ENCODE results near the gene SLC25A51.

The SLC25A51 gene

GRCh38 chr9:37924538-37924937, 20.6 kb upstream of the SLC25A51 start:
- TF ChIP-seq CTCF (IDR thresholded peaks at IDR 0.05; ENCODE audit: control insufficient read depth, extremely low read depth, insufficient read depth): no peak
- no peak for DNase-seq (ENCODE audit: low read depth)
- no peak overlapping the region for H3K4me3 ChIP-seq (ENCODE audit: low read depth, low read length)

- H3K4me3 ChIP-seq (ENCODE audit: low read depth, low read length): no peak overlapping the region
- no peak for TF ChIP-seq CTCF (IDR thresholded peaks at IDR 0.05; ENCODE audit: control insufficient read depth, extremely low read depth, insufficient read depth)
- no peak for DNase-seq (ENCODE audit: low read depth)
These were observed 20.0 kb upstream of the SLC25A51 start for GRCh38 chr9:37923796-37924427.

- no peak for DNase-seq (ENCODE audit: low read depth)
- no peak for TF ChIP-seq CTCF (IDR thresholded peaks at IDR 0.05; ENCODE audit: control insufficient read depth, extremely low read depth, insufficient read depth)
These were observed 19.3 kb upstream of the SLC25A51 start for GRCh38 chr9:37923118-37923795.

GRCh38 chr9:37922363-37923117, 18.6 kb upstream of the SLC25A51 start:
- no peak overlapping the region for H3K4me3 ChIP-seq (ENCODE audit: low read depth, low read length)
- no peak for DNase-seq (ENCODE audit: low read depth)
- no peak for TF ChIP-seq CTCF (IDR thresholded peaks at IDR 0.05; ENCODE audit: control insufficient read depth, extremely low read depth, insufficient read depth)

More at GRCh38 chr9:37923118-37923795, 19.3 kb upstream of the SLC25A51 start:
- no peak overlapping the region for H3K4me3 ChIP-seq (ENCODE audit: low read depth, low read length)

GRCh38 chr9:37921546-37922300, 17.8 kb upstream of the SLC25A51 start:
- no peak overlapping the region for H3K4me3 ChIP-seq (ENCODE audit: low read depth, low read length)
- no peak for TF ChIP-seq CTCF (IDR thresholded peaks at IDR 0.05; ENCODE audit: control insufficient read depth, extremely low read depth, insufficient read depth)
- DNase-seq (ENCODE audit: low read depth): no peak

GRCh38 chr9:37921168-37921510, 17.2 kb upstream of the SLC25A51 start:
- no peak for DNase-seq (ENCODE audit: low read depth)
- no peak overlapping the region for H3K4me3 ChIP-seq (ENCODE audit: low read depth, low read length)
- no peak for TF ChIP-seq CTCF (IDR thresholded peaks at IDR 0.05; ENCODE audit: control insufficient read depth, extremely low read depth, insufficient read depth)

Data from LNCaP clone FGC (cell line).